HG03064 (cell line): Measurements from ENCODE around the gene GLDC.
"Not testable (repeated sequence)": the region's sequence is repeated elsewhere in the genome, so short reads cannot be mapped to it uniquely, and the experiment has no call there.

ENCODE experiments used
- ATAC-seq: cut with Tn5 transposase; IDR thresholded peaks from one replicate; pipeline ENCODE4 v1.9.1; 2021; ENCODE audit warnings: low read depth; ENCODE audit not compliant: unreplicated experiment

Gene GLDC

DNA sequence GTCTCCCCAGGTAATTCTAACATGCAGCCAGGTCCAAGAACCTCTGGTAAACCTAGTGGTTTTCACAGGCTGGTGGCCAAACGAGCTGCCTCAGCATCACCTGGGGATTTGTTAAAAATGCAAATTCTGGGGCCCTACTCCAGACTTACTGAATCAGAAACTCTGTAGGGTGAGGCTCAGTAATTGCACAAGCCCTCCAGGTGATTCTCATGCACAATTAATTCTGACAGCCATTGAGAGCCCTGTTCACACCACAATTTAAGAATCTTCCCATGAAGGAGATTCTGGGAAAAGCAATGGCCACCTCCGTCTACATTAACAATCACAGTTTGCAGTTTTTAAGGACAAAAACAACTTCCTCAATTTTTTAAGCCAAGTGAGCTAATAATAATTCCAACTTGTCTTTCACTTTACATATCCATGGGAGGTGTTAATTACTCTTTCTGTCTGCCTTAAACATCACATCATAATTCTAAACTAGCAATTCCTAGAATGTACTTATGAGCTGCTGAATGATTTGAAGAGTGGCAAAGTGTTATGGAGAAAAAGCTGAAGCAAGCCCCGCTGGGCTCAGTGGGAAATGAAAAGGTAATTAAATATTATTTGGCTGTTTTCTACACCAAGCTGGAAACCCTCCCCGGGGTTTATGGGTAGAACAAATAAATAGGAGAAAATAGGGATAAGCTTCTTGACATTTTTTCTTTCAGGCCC, 70.0 kb downstream of the GLDC start:
- peak; percentile 82 for ATAC-seq

DNA sequence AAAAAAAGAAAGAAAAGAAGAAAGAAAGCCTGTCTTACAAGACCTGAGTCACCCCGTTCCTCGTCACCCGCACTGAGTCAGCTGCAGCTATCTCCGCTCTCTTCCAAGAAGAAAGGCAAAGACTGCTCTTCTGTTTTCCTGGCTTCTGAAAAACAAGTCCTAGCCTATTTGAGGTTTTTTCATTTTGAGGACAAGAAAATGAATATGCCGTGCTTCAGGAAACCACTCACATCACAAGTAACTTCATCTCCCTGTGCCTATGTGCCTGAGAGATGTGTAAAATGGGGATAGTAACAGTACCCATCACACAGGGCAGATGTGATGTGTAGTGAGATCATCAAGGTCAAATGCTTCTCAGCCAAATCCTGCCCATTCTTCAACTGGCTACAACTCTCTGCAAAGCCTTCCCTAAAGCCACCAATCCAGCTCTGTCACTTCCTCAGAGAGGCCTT, 78.4 kb downstream of the GLDC start:
- no peak for ATAC-seq

DNA sequence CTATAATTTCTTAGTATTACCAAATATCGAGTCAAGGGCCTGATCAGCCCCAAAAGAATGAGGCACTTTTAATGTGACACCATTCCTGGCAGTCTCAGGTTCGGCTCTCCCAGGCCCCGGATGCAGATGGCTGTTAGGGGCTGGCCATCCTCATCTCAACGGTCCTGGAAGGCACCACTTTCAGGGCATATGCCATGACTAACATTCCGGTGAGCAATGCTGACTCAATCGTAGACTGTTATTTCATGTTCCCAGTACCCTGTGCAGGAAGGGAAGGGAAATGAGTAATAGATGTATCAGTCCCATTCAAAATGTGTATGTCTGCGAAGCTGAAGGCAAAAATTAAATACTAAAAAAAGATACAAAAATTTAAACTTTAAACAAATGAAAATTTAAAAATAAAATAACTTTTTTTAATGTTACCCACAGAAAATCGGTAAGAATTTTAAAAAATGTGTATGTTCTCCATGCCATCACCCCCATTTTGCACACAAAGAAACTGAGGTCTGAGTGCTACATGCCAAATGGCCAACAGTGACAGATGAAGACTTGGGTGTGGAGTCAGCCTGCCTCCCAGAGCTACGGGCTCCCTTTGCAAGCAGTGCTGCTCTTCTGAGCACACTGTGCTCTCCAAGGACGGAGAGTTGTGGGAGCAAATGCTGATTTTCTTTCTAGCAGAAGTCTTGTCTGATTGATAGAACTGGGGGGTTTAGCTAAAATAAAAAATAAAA, 79.0 kb downstream of the GLDC start:
- ATAC-seq, result peak; percentile 57

DNA sequence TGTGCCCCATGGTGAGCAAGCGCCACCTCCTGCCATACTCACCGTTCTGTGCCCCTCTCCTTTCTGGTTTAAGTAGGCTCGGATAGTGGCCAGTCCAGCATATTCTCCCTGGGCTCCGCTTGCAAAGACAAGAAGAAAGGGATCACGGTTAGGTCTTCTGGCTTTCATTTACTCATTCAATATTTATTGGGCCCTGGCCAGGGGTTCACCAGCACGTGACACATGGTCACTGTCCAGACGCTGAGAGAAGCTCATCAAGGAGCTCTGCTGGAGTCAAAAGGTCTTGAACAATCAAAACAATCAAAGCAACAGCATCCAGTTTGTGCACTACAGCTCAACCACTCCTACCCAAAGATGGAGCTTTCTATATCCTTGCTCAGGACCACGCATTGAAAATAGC, 80.2 kb downstream of the GLDC start:
- no peak for ATAC-seq

DNA sequence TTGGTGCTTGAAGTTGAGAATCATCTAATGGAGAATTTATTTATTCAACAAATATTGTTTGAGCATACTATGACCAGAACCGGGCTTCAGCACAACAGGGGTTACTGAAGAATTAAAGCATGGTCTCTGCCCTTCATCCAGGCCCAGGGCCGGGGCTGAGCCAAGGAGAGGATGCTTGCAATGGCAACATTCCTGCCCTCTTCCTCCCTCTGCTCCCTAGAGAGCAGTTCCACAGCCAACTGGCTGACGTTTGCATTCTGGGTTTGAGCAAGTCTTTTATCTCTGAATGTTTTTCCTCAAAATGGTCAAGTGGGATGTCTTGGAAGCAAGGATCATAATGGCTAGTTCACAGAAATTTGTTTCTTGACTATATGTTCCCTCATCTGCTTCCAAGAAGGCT, 80.7 kb downstream of the GLDC start:
- ATAC-seq, result no peak

DNA sequence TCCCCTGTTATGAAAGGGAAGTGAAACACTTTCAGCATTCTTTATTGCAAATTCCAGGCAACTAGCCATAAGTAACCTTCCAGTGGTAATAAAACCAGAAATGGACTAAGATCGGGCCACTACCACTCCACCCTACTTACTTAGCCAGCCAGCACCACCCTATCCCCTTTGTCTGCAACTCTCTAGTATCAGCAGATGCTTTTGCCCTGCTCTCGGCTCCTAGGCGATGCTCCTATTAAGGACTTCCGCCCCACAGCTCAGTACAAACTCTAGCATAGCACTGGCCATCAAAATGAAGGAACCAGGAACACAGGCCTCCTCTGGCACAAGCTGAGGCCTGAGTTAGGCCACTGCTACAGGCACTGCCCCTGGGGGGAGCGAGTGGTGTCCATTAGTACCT, 81.2 kb downstream of the GLDC start:
- ATAC-seq, result no peak

DNA sequence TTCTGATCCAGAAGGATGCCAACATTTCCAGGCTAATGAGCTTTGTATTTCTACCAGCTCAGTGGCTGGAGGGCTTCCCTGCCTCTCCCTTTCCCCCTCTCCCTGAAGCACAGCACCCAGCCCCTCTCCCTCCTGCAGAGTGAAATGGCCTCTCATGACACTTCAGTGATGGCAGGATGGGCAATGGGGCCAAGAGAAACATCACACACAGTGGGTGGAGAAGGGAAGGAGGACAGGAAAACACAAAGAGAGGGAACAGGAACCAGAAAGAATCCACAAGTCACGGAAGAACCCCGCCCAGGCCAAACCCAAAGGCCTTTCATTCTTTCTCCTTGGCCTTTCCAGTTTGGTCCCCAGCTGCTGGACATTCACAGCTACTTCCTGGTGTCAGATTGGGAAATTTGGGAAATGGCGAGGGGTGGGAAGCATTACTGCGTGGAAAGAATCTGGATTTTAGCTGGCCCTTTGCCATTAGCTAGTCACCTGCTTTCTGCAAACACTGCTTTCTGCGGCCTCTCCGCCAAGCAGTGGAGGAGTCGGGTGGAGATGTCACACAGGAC, 82.6 kb downstream of the GLDC start:
- ATAC-seq, result no peak

DNA sequence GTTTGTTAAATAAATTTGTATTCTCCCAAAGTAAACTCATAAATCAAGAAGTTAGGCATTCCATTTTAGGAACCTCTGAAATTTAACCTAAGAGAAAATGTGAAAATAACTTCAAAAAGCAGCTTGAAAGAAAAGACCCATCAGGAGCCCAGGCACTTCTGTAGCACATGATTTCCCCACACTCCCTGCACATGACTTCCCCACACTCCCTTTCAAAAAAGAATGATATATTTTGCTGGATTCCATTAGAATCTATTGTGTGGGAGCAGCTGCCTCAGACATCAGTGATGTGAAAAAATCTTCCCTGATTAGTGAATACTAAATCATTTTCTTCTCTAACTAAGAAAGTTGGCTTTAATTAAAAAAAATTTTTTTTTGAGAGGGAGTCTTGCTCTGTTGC, 83.3 kb downstream of the GLDC start:
- ATAC-seq, result no peak

DNA sequence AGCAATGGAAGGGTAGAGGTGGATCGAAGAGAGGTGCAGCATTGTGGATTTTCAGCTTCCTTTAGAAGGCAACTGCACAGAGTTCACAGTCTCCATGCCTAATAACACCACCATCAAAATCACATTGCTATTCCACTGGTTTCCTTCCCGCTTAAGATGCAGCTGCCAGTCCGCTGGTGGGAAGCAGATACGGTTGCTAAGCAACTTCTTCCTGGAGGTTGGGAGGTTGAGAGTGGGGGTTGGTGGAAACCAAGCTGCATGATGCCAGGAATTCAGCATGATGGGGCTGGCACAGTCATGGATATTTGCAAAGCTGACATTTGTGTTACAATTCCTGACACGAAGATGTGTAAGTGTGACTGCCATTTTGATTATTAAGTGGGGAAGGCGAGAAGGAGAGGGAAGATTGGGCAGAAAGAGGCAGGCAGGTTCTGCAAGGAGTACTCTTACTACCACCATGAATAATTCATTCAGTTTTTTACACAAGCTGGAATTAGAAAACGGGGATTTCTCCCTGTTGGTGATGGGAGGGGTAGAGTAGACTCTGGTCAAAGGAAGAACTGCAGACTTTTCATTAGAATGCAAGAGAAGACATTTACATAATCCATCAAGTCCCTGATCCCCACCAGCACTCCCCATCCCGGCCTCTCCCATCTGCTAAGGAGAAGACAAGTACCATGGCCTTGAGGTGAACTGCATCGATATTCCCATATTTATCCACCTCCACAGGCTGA, 87.5 kb downstream of the GLDC start:
- ATAC-seq, result no peak

DNA sequence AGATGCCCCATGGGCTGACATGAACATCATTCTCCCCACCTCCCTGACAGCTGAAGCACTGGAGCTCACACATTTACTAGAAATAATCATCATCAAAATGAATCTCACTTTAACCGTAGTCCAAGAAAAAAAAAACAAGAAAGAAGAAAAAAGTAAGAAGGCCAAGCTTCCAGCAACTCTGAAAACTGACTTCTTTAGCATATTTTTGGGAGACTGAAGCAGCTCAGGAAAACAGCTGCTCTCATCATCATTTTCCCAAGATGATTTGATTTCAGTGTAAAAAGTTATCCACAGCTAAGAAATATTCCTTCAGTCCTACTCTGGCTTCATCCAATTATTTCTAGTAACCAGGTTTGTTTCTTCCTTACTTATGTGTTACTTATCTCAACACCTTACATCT, 91.7 kb downstream of the GLDC start:
- ATAC-seq, result no peak

DNA sequence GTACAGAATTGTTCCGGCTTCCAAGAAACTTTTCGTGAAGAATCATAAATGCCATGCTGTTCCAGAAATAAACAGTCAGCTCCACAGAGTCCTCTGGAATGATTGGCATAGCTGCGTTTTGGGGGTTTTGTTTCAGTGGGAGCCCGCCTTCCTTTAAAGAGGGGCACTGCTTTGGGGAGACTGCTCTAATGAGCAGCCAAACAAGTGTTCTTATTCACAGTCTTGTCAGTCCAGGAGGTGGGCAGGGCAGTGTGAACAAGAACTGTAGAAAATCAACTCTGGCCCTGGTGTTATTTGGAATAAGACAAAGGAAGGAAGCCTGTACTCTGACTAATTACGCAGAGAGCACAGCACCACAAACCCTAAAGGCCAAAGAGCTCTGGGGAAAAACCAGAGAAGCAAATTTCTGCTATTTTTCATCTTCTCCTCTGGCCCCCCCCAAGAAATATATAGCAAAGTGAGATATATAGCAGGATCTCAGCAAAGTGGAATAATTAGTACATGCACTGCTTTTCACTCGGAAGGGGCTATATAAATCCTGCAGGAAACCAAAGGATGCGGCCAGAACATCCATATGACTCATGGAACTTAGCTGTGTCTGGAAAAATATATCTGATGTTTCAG, 92.9 kb downstream of the GLDC start:
- no peak for ATAC-seq

DNA sequence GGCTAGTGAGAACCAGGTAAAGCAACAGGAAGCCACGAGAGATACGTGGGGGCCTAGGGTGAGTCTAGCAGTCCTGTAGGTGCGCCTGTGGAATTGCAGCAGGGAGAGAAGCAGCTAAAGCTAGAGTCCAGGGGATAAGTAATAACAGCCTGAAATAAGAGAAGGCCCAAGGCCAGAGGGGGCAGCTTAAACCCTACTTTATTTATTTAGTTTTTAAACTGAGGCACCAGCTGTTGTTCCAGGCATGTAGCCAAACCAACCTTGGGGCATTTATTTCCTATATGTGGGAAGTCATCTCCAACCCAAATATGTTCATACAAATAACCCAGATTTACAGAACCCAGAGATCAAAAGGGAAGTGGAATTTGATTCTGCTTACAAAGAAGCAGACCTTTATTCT, 93.5 kb downstream of the GLDC start:
- ATAC-seq, result no peak

DNA sequence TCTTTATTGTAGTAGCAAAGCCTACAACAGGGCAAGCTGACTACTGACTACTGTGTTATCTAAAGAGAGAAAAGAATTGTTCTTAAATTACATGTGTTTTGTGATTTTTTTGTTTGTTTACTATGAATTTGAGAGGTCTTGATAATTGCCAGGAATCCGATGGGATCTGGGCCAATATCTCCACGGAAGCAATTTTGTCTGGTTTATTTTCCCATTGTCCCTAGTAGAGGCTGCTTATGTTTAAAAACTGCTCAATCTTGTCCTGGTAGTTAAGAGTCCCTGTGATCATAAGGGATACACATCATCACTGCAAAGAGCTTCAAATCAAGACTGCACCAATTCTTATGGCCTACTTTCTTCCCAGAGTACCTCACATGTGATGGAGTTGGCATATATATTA, 94.4 kb downstream of the GLDC start:
- no peak for ATAC-seq

DNA sequence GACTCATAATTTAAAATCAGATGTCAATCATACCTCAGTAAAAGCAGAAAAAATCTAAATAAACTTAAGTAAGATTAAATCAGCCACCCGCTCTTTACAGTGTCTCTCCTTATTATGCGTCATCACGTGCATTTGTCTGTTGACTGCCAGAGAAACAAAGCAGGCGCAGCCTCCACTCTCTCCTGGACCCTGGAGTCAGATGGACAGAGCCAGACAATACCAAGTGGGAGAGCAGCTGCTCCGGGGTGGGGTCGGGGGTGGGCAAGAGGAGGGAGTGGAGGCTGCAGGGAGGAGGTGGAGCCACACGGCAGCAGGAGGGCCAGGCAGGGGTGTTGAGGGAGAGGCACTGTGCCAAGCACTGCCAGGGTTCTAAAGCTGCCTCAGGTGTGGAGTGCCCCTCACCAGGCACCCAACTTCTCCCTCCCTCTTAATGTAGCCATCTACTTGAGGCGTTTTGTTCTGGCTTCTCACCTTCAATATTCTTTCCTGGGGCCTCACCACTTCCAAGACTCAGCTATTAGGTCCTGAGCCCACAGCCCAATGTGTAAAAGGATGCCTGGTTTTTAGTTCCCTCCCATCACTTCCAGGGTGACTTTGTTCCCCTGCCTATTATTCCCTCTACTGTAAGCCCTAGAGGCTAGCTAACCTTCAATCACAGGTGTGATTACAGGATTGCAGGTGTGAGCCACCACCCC, 96.3 kb downstream of the GLDC start:
- ATAC-seq, result no peak

DNA sequence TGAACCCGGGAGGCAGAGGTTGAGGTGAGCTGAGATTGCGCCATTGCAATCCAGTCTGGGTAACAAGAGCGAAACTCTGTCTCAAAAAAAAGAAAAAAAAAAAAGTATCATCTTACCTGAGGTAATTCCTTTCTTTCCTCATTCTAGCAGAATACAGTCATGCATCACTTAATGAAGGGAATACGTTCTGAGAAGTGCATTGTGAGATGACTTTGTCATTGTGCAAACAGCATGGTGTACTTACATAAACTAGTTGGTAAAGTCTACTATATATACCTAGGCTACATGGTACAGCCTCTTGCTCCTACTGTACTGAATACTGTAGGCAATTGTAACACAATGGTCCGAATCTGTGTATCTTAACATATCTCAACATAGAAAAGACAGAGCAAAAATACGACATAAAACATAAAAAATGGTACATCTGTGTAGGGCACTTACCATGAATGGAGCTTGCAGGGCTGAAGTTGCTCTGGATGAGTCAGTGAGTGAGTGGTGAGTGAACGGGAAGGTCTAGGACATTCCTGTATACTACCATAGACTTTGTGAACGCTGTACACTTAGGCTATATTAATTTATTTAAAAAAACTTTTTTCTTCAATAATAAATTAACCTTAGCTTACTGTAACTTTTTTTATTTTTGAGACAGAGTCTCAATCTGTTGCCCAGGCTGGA, 100.4 kb downstream of the GLDC start:
- ATAC-seq, result no peak

DNA sequence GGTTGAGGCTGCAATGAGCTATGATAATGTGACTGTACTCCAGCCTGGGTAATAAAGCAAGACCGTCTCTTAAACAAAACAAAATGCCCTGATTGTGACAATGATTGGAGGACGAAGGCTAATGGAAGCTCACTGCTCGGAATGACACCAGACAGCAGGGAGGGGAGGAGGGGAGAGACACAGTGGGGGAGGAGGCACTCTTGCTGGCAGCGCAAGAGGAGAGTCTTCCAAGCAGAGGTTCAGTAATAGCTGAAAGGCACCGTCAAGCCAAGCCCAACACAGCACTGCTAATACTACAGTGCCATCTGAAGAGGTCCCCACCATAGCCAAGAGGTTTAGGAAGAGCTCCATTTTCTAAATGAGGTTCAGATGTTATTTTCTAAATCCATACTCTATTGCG, 102.3 kb downstream of the GLDC start:
- ATAC-seq, result no peak

DNA sequence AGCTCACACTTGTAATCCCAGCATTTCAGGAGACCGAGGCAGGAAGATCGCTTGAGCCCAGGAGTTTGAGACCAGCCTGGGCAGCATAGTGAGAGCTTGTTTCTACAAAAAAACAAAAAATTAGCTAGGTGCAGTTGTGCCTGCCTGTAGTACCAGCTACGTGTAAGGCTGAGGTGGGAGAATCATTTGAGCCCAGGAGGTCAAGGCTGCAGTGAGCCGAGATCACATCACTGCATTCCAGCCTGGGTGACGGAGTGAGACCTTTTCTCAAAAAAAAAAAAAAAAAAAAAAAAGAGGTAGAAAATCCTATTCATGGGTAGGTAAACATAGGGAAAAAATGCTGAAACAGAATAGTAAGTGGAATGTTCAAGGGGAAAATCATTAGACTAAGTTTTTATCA, 102.9 kb downstream of the GLDC start:
- not testable (repeated sequence) for ATAC-seq

DNA sequence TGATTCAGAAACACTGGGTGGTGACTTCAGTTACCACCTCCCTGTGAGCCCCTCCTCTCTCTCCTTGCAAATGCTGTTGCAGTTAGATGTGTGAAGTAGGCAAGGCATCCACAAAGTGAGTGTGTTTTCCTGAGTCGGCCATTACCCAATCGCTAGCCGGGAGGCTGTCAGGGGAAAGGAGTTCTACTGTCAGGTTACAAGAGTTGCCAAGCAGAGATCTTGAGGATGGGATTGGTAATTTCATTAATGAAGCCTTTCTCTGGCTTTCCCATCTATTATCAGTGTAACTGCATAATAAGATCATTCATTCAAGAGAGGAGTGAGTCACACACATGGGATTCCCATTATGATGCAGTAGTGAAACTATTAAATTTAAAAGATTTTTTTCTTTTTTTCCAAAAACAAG, 106.9 kb downstream of the GLDC start:
- ATAC-seq, result no peak

DNA sequence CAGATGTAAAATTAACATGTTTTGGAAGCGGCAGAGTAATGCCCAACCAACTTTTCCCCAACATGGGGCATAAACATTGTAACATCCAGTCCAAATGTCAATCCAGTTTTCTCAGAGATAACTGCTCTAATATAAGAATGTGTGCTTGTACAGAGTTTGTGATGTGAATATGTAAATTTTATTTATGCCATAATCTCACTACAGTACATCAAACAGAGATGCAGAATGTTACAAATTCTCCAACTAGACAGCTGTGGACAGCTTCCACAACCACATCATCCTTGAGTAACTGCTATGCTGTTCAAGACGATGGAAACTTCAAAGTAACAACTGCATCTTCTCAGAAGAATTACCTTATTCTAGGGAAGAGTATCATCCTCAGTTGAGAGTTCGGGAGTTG, 109.9 kb downstream of the GLDC start:
- ATAC-seq, result no peak
